ENCODE measurements around the gene CRTAC1. TPM values are rescaled to one million over a fixed set of nuclear protein-coding genes. Genes with fewer than 3 reads are reported as not detected.

Gene CRTAC1
- total RNA-seq, 1 donor from 2014 or later = 0.66 TPM

- no peak overlapping the region for H3K27ac Mint-ChIP-seq (ENCODE audit: unreplicated experiment)
- no peak overlapping the region for H3K4me3 ChIP-seq (ENCODE audit: insufficient read depth, low read depth, low read length)
- DNase-seq (ENCODE audit: low read depth) = no peak
- H2AFZ ChIP-seq (ENCODE audit: low read depth, low read length) = no peak overlapping the region
- no peak overlapping the region for H3K27ac ChIP-seq (ENCODE audit: low read depth, low read length)
- FAIRE-seq = no peak
- H3K36me3 Mint-ChIP-seq (ENCODE audit: low read depth, unreplicated experiment) = no peaks in the 10 kb centered on the region
- H3K9ac ChIP-seq (ENCODE audit: low read length) = no peak overlapping the region
- H3K27me3 Mint-ChIP-seq (ENCODE audit: low read depth, unreplicated experiment) = peaks cover 28% of the 10 kb centered on the region
- H4K20me1 ChIP-seq (ENCODE audit: insufficient read depth, low read length) = no peaks in the 10 kb centered on the region
- TF ChIP-seq, protein P1, sequence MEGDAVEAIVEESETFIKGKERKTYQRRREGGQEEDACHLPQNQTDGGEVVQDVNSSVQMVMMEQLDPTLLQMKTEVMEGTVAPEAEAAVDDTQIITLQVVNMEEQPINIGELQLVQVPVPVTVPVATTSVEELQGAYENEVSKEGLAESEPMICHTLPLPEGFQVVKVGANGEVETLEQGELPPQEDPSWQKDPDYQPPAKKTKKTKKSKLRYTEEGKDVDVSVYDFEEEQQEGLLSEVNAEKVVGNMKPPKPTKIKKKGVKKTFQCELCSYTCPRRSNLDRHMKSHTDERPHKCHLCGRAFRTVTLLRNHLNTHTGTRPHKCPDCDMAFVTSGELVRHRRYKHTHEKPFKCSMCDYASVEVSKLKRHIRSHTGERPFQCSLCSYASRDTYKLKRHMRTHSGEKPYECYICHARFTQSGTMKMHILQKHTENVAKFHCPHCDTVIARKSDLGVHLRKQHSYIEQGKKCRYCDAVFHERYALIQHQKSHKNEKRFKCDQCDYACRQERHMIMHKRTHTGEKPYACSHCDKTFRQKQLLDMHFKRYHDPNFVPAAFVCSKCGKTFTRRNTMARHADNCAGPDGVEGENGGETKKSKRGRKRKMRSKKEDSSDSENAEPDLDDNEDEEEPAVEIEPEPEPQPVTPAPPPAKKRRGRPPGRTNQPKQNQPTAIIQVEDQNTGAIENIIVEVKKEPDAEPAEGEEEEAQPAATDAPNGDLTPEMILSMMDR (IDR thresholded peaks at IDR 0.05; ENCODE audit: insufficient read depth, low read depth, low read length) = no peak
- no peak for TF ChIP-seq EZH2 (IDR thresholded peaks at IDR 0.05; ENCODE audit: insufficient read depth, low read length)
- no peaks in the 10 kb centered on the region for H3K79me2 ChIP-seq (ENCODE audit: insufficient read depth, low read length)
- H3K27me3 ChIP-seq (ENCODE audit: insufficient read depth, low read length) = peaks cover 14% of the 10 kb centered on the region
- H3K4me3 Mint-ChIP-seq (ENCODE audit: unreplicated experiment) = no peak overlapping the region
- H3K4me1 ChIP-seq (ENCODE audit: insufficient read depth, low read length) = no peaks in the 10 kb centered on the region
- no peak overlapping the region for H3K4me2 ChIP-seq (ENCODE audit: low read length)
- H3K4me1 Mint-ChIP-seq (ENCODE audit: low read depth, unreplicated experiment) = no peaks in the 10 kb centered on the region
- H3K9me3 Mint-ChIP-seq (ENCODE audit: unreplicated experiment) = peaks cover 3% of the 10 kb centered on the region
- H3K9me3 ChIP-seq (ENCODE audit: insufficient read depth, low read depth, low read length) = no peaks in the 10 kb centered on the region
- no peaks in the 10 kb centered on the region for H3K36me3 ChIP-seq (ENCODE audit: insufficient read depth, low read length)
Observed at GRCh38 chr10:97898429-97898828, 132.0 kb downstream of the CRTAC1 start.

GRCh38 chr10:97896756-97897358, 133.6 kb downstream of the CRTAC1 start:
- no peak overlapping the region for H2AFZ ChIP-seq (ENCODE audit: low read depth, low read length)
- H3K4me3 Mint-ChIP-seq (ENCODE audit: unreplicated experiment) = no peak overlapping the region
- H4K20me1 ChIP-seq (ENCODE audit: insufficient read depth, low read length) = no peaks in the 10 kb centered on the region
- no peak overlapping the region for H3K4me3 ChIP-seq (ENCODE audit: insufficient read depth, low read depth, low read length)
- no peak overlapping the region for H3K9ac ChIP-seq (ENCODE audit: low read length)
- H3K9me3 Mint-ChIP-seq (ENCODE audit: unreplicated experiment) = peaks cover 3% of the 10 kb centered on the region
- H3K27ac ChIP-seq (ENCODE audit: low read depth, low read length) = no peak overlapping the region
- no peaks in the 10 kb centered on the region for H3K36me3 ChIP-seq (ENCODE audit: insufficient read depth, low read length)
- no peak overlapping the region for H3K27ac Mint-ChIP-seq (ENCODE audit: unreplicated experiment)
- H3K4me2 ChIP-seq (ENCODE audit: low read length) = no peak overlapping the region
- no peak for DNase-seq (ENCODE audit: low read depth)
- H3K9me3 ChIP-seq (ENCODE audit: insufficient read depth, low read depth, low read length) = no peaks in the 10 kb centered on the region
- H3K4me1 ChIP-seq (ENCODE audit: insufficient read depth, low read length) = no peaks in the 10 kb centered on the region
- no peaks in the 10 kb centered on the region for H3K4me1 Mint-ChIP-seq (ENCODE audit: low read depth, unreplicated experiment)
- no peaks in the 10 kb centered on the region for H3K79me2 ChIP-seq (ENCODE audit: insufficient read depth, low read length)
- no peak for FAIRE-seq
- peaks cover 28% of the 10 kb centered on the region for H3K27me3 Mint-ChIP-seq (ENCODE audit: low read depth, unreplicated experiment)
- peaks cover 17% of the 10 kb centered on the region for H3K27me3 ChIP-seq (ENCODE audit: insufficient read depth, low read length)
- no peak for TF ChIP-seq EZH2 (IDR thresholded peaks at IDR 0.05; ENCODE audit: insufficient read depth, low read length)
- TF ChIP-seq, protein P1 (IDR thresholded peaks at IDR 0.05; ENCODE audit: insufficient read depth, low read depth, low read length) = no peak
- no peaks in the 10 kb centered on the region for H3K36me3 Mint-ChIP-seq (ENCODE audit: low read depth, unreplicated experiment)

GRCh38 chr10:97895915-97896314, 134.5 kb downstream of the CRTAC1 start:
- Mint-ChIP-seq H3K27me3 (ENCODE audit: low read depth, unreplicated experiment) (peaks cover 23% of the 10 kb centered on the region), H3K27ac (ENCODE audit: unreplicated experiment) (no peak overlapping the region), H3K4me1 (ENCODE audit: low read depth, unreplicated experiment) (no peaks in the 10 kb centered on the region), H3K36me3 (ENCODE audit: low read depth, unreplicated experiment) (no peaks in the 10 kb centered on the region), H3K4me3 (ENCODE audit: unreplicated experiment) (no peak overlapping the region), H3K9me3 (ENCODE audit: unreplicated experiment) (no peaks in the 10 kb centered on the region)
- Histone ChIP-seq H3K9ac (ENCODE audit: low read length) (no peak overlapping the region), H3K9me3 (ENCODE audit: insufficient read depth, low read depth, low read length) (no peaks in the 10 kb centered on the region), H3K36me3 (ENCODE audit: insufficient read depth, low read length) (no peaks in the 10 kb centered on the region), H3K4me3 (ENCODE audit: insufficient read depth, low read depth, low read length) (no peak overlapping the region), H3K4me2 (ENCODE audit: low read length) (no peak overlapping the region), H4K20me1 (ENCODE audit: insufficient read depth, low read length) (no peaks in the 10 kb centered on the region), H3K27me3 (ENCODE audit: insufficient read depth, low read length) (peaks cover 17% of the 10 kb centered on the region), H3K4me1 (ENCODE audit: insufficient read depth, low read length) (no peaks in the 10 kb centered on the region), H3K27ac (ENCODE audit: low read depth, low read length) (no peak overlapping the region), H3K79me2 (ENCODE audit: insufficient read depth, low read length) (no peaks in the 10 kb centered on the region), H2AFZ (ENCODE audit: low read depth, low read length) (no peak overlapping the region)
- TF ChIP-seq EZH2 (IDR thresholded peaks at IDR 0.05; ENCODE audit: insufficient read depth, low read length) = no peak
- TF ChIP-seq, protein P1 (IDR thresholded peaks at IDR 0.05; ENCODE audit: insufficient read depth, low read depth, low read length) = no peak
- DNase-seq (ENCODE audit: low read depth) (no peak), FAIRE-seq (no peak)

Measured in astrocyte (in vitro differentiated cells and primary cell).